ENCODE data around the gene TMEM51.

TMEM51 gene

GRCh38 chr1:15115542-15116330 lies 37.8 kb upstream of the TMEM51 start:
- no peaks in the 10 kb centered on the region for H3K36me3 ChIP-seq (ENCODE audit: control insufficient read depth, insufficient read depth, low read length)
- H3K4me3 ChIP-seq (ENCODE audit: low read depth, low read length) = no peak overlapping the region
- H3K27me3 ChIP-seq (ENCODE audit: control insufficient read depth, insufficient read depth, low read length) = no peaks in the 10 kb centered on the region
- no peaks in the 10 kb centered on the region for H3K9me3 ChIP-seq (ENCODE audit: control insufficient read depth, insufficient read depth, low read length)
- H3K4me1 ChIP-seq (ENCODE audit: control insufficient read depth, insufficient read depth, low read length) = peaks cover 10% of the 10 kb centered on the region; the same call in 1 of the 2 replicates
- no peak overlapping the region for H3K9ac ChIP-seq (ENCODE audit: low read depth, low read length)
- H3K27ac ChIP-seq (ENCODE audit: low read depth, low read length) = no peak overlapping the region

- Histone ChIP-seq H3K9me3 (ENCODE audit: control insufficient read depth, insufficient read depth, low read length) (no peaks in the 10 kb centered on the region), H3K4me3 (ENCODE audit: low read depth, low read length) (no peak overlapping the region), H3K36me3 (ENCODE audit: control insufficient read depth, insufficient read depth, low read length) (no peaks in the 10 kb centered on the region), H3K27ac (ENCODE audit: low read depth, low read length) (no peak overlapping the region), H3K4me1 (ENCODE audit: control insufficient read depth, insufficient read depth, low read length) (peaks cover under 1% of the 10 kb centered on the region; the same call in 1 of the 2 replicates), H3K27me3 (ENCODE audit: control insufficient read depth, insufficient read depth, low read length) (no peaks in the 10 kb centered on the region), H3K9ac (ENCODE audit: low read depth, low read length) (no peak overlapping the region)
Measured at GRCh38 chr1:15116966-15117365, 36.6 kb upstream of the TMEM51 start.

- Histone ChIP-seq H3K9me3 (ENCODE audit: control insufficient read depth, insufficient read depth, low read length) (no peaks in the 10 kb centered on the region), H3K4me3 (ENCODE audit: low read depth, low read length) (no peak overlapping the region), H3K36me3 (ENCODE audit: control insufficient read depth, insufficient read depth, low read length) (no peaks in the 10 kb centered on the region), H3K27me3 (ENCODE audit: control insufficient read depth, insufficient read depth, low read length) (no peaks in the 10 kb centered on the region), H3K4me1 (ENCODE audit: control insufficient read depth, insufficient read depth, low read length) (no peaks in the 10 kb centered on the region; the same call in 1 of the 2 replicates), H3K27ac (ENCODE audit: low read depth, low read length) (no peak overlapping the region), H3K9ac (ENCODE audit: low read depth, low read length) (no peak overlapping the region)
Measured at GRCh38 chr1:15117671-15118325, 35.7 kb upstream of the TMEM51 start.

- H3K9ac ChIP-seq (ENCODE audit: low read depth, low read length) = no peak overlapping the region
- no peaks in the 10 kb centered on the region for H3K27me3 ChIP-seq (ENCODE audit: control insufficient read depth, insufficient read depth, low read length)
Measured at GRCh38 chr1:15118579-15118978, 35.0 kb upstream of the TMEM51 start.

GRCh38 chr1:15120251-15120945 lies 33.1 kb upstream of the TMEM51 start:
- no peak overlapping the region for H3K4me3 ChIP-seq (ENCODE audit: low read depth, low read length)
- H3K9me3 ChIP-seq (ENCODE audit: control insufficient read depth, insufficient read depth, low read length) = no peaks in the 10 kb centered on the region
- H3K4me1 ChIP-seq (ENCODE audit: control insufficient read depth, insufficient read depth, low read length) = no peaks in the 10 kb centered on the region; the same call in 1 of the 2 replicates
- no peak overlapping the region for H3K9ac ChIP-seq (ENCODE audit: low read depth, low read length)
- no peaks in the 10 kb centered on the region for H3K27me3 ChIP-seq (ENCODE audit: control insufficient read depth, insufficient read depth, low read length)
- no peaks in the 10 kb centered on the region for H3K36me3 ChIP-seq (ENCODE audit: control insufficient read depth, insufficient read depth, low read length)
- no peak overlapping the region for H3K27ac ChIP-seq (ENCODE audit: low read depth, low read length)

More at GRCh38 chr1:15118579-15118978, 35.0 kb upstream of the TMEM51 start:
- no peaks in the 10 kb centered on the region for H3K36me3 ChIP-seq (ENCODE audit: control insufficient read depth, insufficient read depth, low read length)
- H3K9me3 ChIP-seq (ENCODE audit: control insufficient read depth, insufficient read depth, low read length) = no peaks in the 10 kb centered on the region
- H3K4me1 ChIP-seq (ENCODE audit: control insufficient read depth, insufficient read depth, low read length) = no peaks in the 10 kb centered on the region; the same call in 1 of the 2 replicates
- H3K27ac ChIP-seq (ENCODE audit: low read depth, low read length) = no peak overlapping the region
- no peak overlapping the region for H3K4me3 ChIP-seq (ENCODE audit: low read depth, low read length)

GRCh38 chr1:15122331-15122730 lies 31.2 kb upstream of the TMEM51 start:
- Histone ChIP-seq H3K4me3 (ENCODE audit: low read depth, low read length) (no peak overlapping the region), H3K9me3 (ENCODE audit: control insufficient read depth, insufficient read depth, low read length) (no peaks in the 10 kb centered on the region), H3K9ac (ENCODE audit: low read depth, low read length) (no peak overlapping the region), H3K4me1 (ENCODE audit: control insufficient read depth, insufficient read depth, low read length) (no peaks in the 10 kb centered on the region; the same call in 1 of the 2 replicates), H3K27ac (ENCODE audit: low read depth, low read length) (no peak overlapping the region), H3K36me3 (ENCODE audit: control insufficient read depth, insufficient read depth, low read length) (no peaks in the 10 kb centered on the region), H3K27me3 (ENCODE audit: control insufficient read depth, insufficient read depth, low read length) (no peaks in the 10 kb centered on the region)

- no peak overlapping the region for H3K27ac ChIP-seq (ENCODE audit: low read depth, low read length)
- no peak overlapping the region for H3K9ac ChIP-seq (ENCODE audit: low read depth, low read length)
- no peaks in the 10 kb centered on the region for H3K27me3 ChIP-seq (ENCODE audit: control insufficient read depth, insufficient read depth, low read length)
- H3K4me3 ChIP-seq (ENCODE audit: low read depth, low read length) = no peak overlapping the region
- no peaks in the 10 kb centered on the region for H3K9me3 ChIP-seq (ENCODE audit: control insufficient read depth, insufficient read depth, low read length)
- H3K36me3 ChIP-seq (ENCODE audit: control insufficient read depth, insufficient read depth, low read length) = no peaks in the 10 kb centered on the region
- H3K4me1 ChIP-seq (ENCODE audit: control insufficient read depth, insufficient read depth, low read length) = no peaks in the 10 kb centered on the region; the same call in 1 of the 2 replicates
Measured at GRCh38 chr1:15123270-15123669, 30.3 kb upstream of the TMEM51 start.

- Histone ChIP-seq H3K4me3 (ENCODE audit: low read depth, low read length) (no peak overlapping the region), H3K9ac (ENCODE audit: low read depth, low read length) (no peak overlapping the region), H3K27ac (ENCODE audit: low read depth, low read length) (no peak overlapping the region), H3K27me3 (ENCODE audit: control insufficient read depth, insufficient read depth, low read length) (no peaks in the 10 kb centered on the region), H3K4me1 (ENCODE audit: control insufficient read depth, insufficient read depth, low read length) (no peaks in the 10 kb centered on the region; the same call in 1 of the 2 replicates), H3K9me3 (ENCODE audit: control insufficient read depth, insufficient read depth, low read length) (no peaks in the 10 kb centered on the region), H3K36me3 (ENCODE audit: control insufficient read depth, insufficient read depth, low read length) (no peaks in the 10 kb centered on the region)
Measured at GRCh38 chr1:15123925-15124324, 29.6 kb upstream of the TMEM51 start.

GRCh38 chr1:15124362-15125100 lies 29.0 kb upstream of the TMEM51 start:
- Histone ChIP-seq H3K4me1 (ENCODE audit: control insufficient read depth, insufficient read depth, low read length) (no peaks in the 10 kb centered on the region; the same call in 1 of the 2 replicates), H3K4me3 (ENCODE audit: low read depth, low read length) (no peak overlapping the region), H3K27me3 (ENCODE audit: control insufficient read depth, insufficient read depth, low read length) (no peaks in the 10 kb centered on the region), H3K36me3 (ENCODE audit: control insufficient read depth, insufficient read depth, low read length) (no peaks in the 10 kb centered on the region), H3K9ac (ENCODE audit: low read depth, low read length) (no peak overlapping the region), H3K27ac (ENCODE audit: low read depth, low read length) (no peak overlapping the region), H3K9me3 (ENCODE audit: control insufficient read depth, insufficient read depth, low read length) (no peaks in the 10 kb centered on the region)

GRCh38 chr1:15125101-15125745 lies 28.3 kb upstream of the TMEM51 start:
- Histone ChIP-seq H3K4me3 (ENCODE audit: low read depth, low read length) (no peak overlapping the region), H3K4me1 (ENCODE audit: control insufficient read depth, insufficient read depth, low read length) (no peaks in the 10 kb centered on the region; the same call in 1 of the 2 replicates), H3K9ac (ENCODE audit: low read depth, low read length) (no peak overlapping the region), H3K36me3 (ENCODE audit: control insufficient read depth, insufficient read depth, low read length) (no peaks in the 10 kb centered on the region), H3K27me3 (ENCODE audit: control insufficient read depth, insufficient read depth, low read length) (no peaks in the 10 kb centered on the region), H3K27ac (ENCODE audit: low read depth, low read length) (no peak overlapping the region), H3K9me3 (ENCODE audit: control insufficient read depth, insufficient read depth, low read length) (peaks cover 6% of the 10 kb centered on the region; the same call in 1 of the 2 replicates)

All from HUES48 (cell line).